Activated gamma-delta T cell treated with Interleukin-2 at 50 U/mL for 16 hours (primary cell): ENCODE measurements around the gene AVPI1.
"Not testable (repeated sequence)": the region's sequence is repeated elsewhere in the genome, so short reads cannot be mapped to it uniquely, and the experiment has no call there.

Source experiments
- DNase-seq: peaks from one replicate; pipeline ENCODE4 v3.0.0-alpha.2; 2020

Gene AVPI1

DNA sequence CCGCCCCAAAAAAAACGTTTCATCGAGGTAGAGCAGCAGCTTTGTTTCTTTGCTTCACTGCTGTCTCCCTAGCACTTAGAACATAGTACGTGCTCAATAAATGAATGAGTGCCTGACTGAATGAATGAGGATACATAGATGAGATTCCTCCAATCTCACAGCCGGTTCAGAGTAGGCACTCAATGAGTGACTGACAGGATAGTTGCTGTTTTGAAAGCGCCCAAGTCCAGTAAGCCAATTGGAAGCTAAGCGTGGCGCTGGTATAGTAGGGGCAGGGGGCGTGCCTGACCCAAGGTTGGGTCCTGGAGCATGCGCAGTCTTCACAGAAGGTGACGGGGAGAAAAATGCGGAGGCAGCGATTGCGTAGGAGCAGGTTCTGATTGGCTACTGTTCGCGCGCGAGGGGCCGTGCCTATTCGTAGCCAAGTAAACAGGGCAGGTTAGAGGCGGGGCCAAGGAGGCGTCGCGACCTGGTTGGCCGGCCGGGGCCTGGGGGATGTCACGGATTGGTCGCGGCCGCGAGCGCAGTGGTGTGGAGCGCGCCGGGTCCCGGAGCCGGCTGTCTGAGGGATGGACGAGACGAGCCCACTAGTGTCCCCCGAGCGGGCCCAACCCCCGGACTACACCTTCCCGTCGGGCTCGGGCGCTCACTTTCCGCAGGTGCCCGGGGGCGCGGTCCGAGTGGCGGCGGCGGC is 46.7 kb downstream of the AVPI1 start, which contains the start of gene PI4K2A:
PI4K2A (plus strand) TSS at position 498 of the 694 bp plus-strand sequence; CDS start at position 570, 72 bp downstream.
- peak; percentile 98 for DNase-seq

DNA sequence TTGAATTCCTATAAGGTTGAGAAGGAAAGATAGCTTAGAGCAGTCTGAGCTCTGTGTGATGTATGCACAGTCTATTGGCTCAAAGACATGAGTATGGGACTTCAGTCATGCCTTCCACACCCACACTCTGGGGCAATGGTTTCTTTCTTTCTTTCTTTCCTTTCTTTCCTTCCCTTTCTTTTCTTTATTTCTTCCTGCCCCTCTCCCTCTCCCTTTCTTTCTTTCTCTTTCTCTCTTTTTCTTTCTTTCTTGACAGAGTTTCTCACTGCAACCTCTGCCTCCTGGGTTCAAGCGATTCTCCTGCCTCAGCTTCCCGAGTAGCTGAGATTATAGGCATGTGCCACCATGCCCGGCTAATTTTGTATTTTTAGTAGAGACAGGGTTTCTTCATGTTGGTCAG is 48.0 kb downstream of the AVPI1 start:
- not testable (repeated sequence) for DNase-seq

DNA sequence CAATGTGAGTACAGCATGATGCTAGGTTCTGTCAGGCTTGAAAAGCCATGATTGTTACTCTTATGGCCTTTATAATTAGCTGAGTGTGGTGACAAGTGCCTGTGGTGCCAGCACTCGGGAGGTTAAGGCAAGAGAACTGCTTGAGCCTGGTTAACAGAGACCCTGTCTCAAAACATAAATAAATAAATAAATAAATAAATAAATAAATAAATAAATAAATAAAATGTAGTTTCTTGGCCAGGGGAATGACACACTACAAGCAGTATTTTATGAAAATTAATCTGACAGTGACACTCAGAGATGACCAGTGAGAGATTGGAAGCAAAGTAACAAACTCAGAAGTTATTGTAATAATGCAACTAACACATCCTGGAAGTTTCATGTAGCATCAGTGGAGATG is 51.5 kb downstream of the AVPI1 start:
- no peak for DNase-seq

DNA sequence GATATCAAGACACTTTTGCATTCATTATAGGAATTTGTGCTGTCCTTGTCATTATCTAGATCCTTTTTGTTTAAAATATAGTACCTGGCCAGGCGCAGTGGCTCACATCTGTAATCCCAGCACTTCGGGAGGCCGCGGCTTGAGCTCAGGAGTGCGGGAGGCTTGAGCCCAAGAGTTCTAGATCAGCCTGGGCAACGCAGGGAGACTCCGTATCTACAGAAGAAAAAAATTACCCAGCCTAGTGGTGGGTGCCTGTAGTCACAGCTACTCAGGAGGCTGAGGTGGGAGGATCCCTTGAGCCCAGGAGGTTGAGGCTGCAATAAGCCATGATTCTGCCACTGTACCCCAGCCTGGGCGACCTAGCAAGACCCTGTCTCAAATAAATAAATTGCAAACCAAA is 53.1 kb downstream of the AVPI1 start:
- DNase-seq = no peak

DNA sequence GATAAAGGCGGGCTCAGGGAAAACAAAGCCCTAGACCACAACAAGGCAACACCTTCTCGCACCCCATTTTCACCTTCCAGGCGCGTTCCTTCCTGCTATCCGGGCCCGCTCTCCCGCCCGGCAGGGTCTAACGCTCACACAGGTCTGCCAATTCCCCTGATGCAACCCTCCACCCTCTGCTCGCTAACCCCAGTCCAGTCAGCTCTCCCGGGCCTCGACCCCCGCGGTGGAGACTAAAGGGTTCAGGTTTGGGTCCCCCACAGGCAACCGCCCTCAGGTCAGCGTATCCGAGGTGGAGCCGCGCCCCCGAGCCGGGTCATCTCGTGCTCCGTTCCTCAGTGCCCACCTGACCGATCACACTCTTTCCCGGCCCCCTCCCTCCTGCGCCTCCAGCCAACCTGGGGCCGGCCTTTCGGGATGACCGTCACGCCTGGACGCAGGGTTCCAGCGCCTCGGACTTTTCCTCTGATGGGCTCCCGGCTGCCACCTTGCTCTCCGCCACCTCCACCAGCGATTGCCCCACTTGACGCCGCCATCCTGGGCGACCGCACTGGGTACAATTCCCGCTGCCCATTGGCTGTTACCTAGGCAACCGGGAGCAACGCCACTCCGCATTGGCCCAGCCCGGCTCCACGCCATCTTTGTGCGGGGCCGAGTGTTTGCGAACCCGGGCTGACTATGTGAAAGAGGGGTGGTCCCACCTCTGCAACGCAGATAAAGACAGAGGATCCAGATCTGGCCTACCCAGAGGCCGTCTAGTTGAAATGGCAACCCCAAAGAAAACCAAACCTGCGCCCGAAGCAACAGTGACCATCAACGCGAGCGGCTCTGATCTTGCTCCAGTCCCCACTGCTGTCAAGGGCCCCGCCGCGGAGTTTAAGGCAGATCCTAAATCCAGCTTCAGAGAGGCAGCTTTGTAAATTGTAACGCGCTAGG is 53.8 kb downstream of the AVPI1 start, which contains the start of gene MORN4:
MORN4 (minus strand) TSS at position 552 of the 936 bp plus-strand sequence. CDS start 13,847 bp downstream, outside the sequence.
- peak; percentile 91 for DNase-seq

DNA sequence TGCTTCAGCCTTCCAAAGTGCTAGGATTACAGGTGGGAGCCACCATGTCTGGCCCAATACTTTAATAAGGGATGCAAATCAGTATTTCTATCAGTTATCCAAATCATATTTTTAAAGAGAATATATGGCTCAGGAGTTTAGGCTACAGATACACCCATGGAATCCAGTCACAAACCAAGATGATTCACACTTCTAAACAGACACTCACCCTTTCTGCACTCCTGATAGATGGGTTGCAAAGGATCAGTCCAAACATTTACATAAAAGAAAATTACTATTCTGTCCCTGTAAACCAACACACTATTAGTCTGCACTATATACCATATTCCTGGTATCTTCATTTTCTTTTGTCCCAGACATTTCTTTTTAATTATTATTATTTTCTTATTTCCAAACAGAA is 55.9 kb downstream of the AVPI1 start:
- DNase-seq = no peak

DNA sequence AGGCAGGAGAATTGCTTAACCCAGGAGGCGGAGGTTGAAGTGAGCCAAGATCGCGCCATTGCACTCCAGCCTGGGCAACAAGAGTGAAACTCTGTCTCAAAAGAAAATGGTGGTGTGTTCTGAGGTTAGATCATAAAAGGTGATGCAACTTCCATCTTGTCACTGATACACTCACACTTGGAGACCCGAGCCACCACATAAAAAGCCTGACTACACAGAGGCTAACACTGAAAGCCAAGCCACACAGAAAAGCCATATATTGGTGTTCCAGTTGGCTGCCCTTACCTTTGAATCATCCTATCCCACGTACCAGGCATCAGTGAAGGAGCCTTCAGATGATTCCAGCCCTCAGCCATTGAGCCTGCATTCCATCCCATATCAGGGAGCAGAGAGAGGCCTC is 57.8 kb downstream of the AVPI1 start:
- DNase-seq = no peak

DNA sequence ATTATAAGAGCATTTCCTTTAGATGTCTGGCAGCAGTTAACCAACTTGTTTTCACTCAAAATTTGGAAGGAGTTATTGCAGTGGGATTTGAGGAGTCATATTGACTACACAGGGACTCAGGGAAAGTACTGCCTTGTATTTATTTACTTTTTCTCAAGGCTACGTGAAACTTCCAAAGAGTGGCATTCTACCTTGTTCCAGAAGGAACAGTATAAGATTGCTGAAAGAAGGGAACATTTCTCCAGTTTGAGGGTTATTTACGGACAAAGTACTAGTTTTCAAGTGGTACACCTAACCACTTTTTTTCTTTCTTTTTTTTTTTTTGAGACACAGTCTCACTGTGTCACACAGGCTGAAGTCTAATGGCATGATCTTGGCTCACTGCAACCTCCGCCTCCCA is 58.8 kb downstream of the AVPI1 start:
- DNase-seq = no peak

DNA sequence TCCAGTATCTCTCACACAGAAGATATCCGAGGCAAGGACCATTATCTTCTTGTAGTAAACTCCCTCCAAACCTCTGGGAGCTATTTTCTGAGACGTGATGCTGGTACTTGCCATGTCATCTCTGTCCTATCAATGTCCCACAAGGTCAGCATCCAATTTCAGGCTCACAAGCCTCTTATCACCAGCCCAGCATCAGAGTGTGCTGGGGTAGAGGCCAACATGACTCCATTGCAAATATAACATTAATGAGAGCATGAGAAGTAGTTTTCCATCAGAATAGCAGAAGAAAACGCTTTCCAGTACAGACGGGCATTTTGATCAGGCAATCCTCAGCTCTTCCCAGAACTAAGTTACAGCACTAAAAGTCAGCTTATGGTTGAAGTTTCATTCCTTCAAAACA is 59.3 kb downstream of the AVPI1 start:
- DNase-seq = no peak
